D721Med (cell line): ENCODE results near the gene RASL10A.

Source experiments
- DNase-seq: peaks from one replicate; pipeline ENCODE4 v3.0.0; 2011; ENCODE audit warnings: low spot score; ENCODE audit not compliant: insufficient read length
- FAIRE-seq: peaks from 2 replicates; lab custom pipeline; 2011; peaks lifted over from hg19 to GRCh38; lab: Jason Lieb, UNC
- CTCF ChIP-seq: IDR thresholded peaks from 2 replicates; pipeline ENCODE4 v1.5.1; 2012; ENCODE audit warnings: mild to moderate bottlenecking, control low read depth; ENCODE audit not compliant: insufficient read depth; ENCODE audit errors: missing control alignments

Gene RASL10A

GRCh38 chr22:29277927-29278326 lies 37.6 kb downstream of the RASL10A start:
- TF ChIP-seq CTCF = no peak
- FAIRE-seq (no peak), DNase-seq (no peak)

- no peak for TF ChIP-seq CTCF
- FAIRE-seq = no peak
Measured at GRCh38 chr22:29275819-29276565, 39.5 kb downstream of the RASL10A start.

GRCh38 chr22:29275167-29275566 lies 40.3 kb downstream of the RASL10A start:
- FAIRE-seq (no peak), DNase-seq (no peak)
- no peak for TF ChIP-seq CTCF

More at GRCh38 chr22:29275819-29276565, 39.5 kb downstream of the RASL10A start:
- no peak for DNase-seq

- FAIRE-seq (no peak), DNase-seq (no peak)
Measured at GRCh38 chr22:29272624-29273023, 42.9 kb downstream of the RASL10A start.

GRCh38 chr22:29270475-29271271 lies 44.8 kb downstream of the RASL10A start:
- no peak for FAIRE-seq
- TF ChIP-seq CTCF = no peak
- no peak for DNase-seq

More at GRCh38 chr22:29272624-29273023, 42.9 kb downstream of the RASL10A start:
- no peak for TF ChIP-seq CTCF

GRCh38 chr22:29269731-29270474 lies 45.6 kb downstream of the RASL10A start:
- no peak for DNase-seq
- no peak for TF ChIP-seq CTCF
- FAIRE-seq = no peak
